Stomach (tissue), 4 donors: ENCODE measurements around the gene CTNNA3.

Source experiments
- CTCF ChIP-seq, 7 experiments: fragments of 450-650 bp in 4 of 7; fragments of 200-600 bp in 3 of 7; sonication (generic) in 3 of 7; IDR thresholded peaks; one replicate each; pipeline ENCODE4 v1.5.1; 2016 to 2019; ENCODE audit warnings: antibody characterized with exemption in 7 of 7, control low read depth in 2 of 7, mild to moderate bottlenecking in 1 of 7
- EP300 ChIP-seq: sonication (generic); formaldehyde crosslinking; IDR thresholded peaks from one replicate; pipeline ENCODE4 v1.6.1; 2017; ENCODE audit warnings: antibody characterized with exemption
- POLR2A ChIP-seq, 4 donors: fragments of 450-650 bp; IDR thresholded peaks; one replicate each; pipeline ENCODE4 v1.6.1; 2016; ENCODE audit warnings: antibody characterized with exemption in 4 of 4, control low read depth in 2 of 4, mild to moderate bottlenecking in 1 of 4, moderate library complexity in 1 of 4
- POLR2AphosphoS5 ChIP-seq, 3 donors: sonication (generic); formaldehyde crosslinking; IDR thresholded peaks; one replicate each; pipeline ENCODE4 v1.6.1; 2016; ENCODE audit warnings: antibody characterized with exemption in 3 of 3

DNA sequence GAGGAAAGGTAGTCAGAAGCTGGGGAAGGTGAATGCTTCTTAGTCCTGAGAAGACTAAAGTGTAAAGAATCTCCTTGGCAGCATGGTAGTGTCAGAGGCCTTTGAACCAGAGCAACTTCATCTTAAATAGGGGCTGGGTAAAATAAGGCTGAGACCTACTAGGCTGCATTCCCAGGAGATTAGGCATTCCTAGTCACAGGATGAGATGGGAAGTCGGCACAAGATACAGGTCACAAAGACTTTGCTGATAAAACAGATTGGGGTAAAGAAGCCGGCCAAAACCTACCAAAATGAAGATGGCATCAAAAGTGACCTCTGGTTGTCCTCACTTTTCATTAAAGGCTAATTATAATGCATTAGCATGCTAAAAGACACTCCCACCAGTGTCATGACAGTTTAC lies 418.6 kb downstream of the CTNNA3 start:
- TF ChIP-seq CTCF (IDR thresholded peaks at IDR 0.05) (no peak), POLR2A (IDR thresholded peaks at IDR 0.05) (no peak), EP300 (no peak), POLR2AphosphoS5 (IDR thresholded peaks at IDR 0.05) (no peak)
